ENCODE measurements around the gene GPM6B.
A peak's percentile ranks its signal among the peaks of the same experiment; 100 is the strongest.

GPM6B gene

GRCh38 chrX:13805241-13805640, 11.7 kb downstream of the GPM6B start:
- DNase-seq (ENCODE audit: low read depth) = no peak
- H3K4me3 ChIP-seq (ENCODE audit: low read length) = no peak overlapping the region
- TF ChIP-seq CTCF (conservative IDR thresholded peaks at IDR 0.05; ENCODE audit: low read depth, low read length) = no peak

GRCh38 chrX:13803116-13803515, 13.8 kb downstream of the GPM6B start:
- no peak for DNase-seq (ENCODE audit: low read depth)
- no peak for TF ChIP-seq CTCF (conservative IDR thresholded peaks at IDR 0.05; ENCODE audit: low read depth, low read length)
- no peak overlapping the region for H3K4me3 ChIP-seq (ENCODE audit: low read length)

GRCh38 chrX:13798184-13798583, 18.7 kb downstream of the GPM6B start:
- H3K4me3 ChIP-seq (ENCODE audit: low read length) = no peak overlapping the region
- TF ChIP-seq CTCF (conservative IDR thresholded peaks at IDR 0.05; ENCODE audit: low read depth, low read length) = no peak
- DNase-seq (ENCODE audit: low read depth) = no peak

- DNase-seq (ENCODE audit: low read depth) = no peak
- no peak for TF ChIP-seq CTCF (conservative IDR thresholded peaks at IDR 0.05; ENCODE audit: low read depth, low read length)
- no peak overlapping the region for H3K4me3 ChIP-seq (ENCODE audit: low read length)
Observed at GRCh38 chrX:13797512-13797911, 19.4 kb downstream of the GPM6B start.

- DNase-seq (ENCODE audit: low read depth) = no peak
- H3K4me3 ChIP-seq (ENCODE audit: low read length) = no peak overlapping the region
- no peak for TF ChIP-seq CTCF (conservative IDR thresholded peaks at IDR 0.05; ENCODE audit: low read depth, low read length)
Observed at GRCh38 chrX:13794417-13794816, 22.5 kb downstream of the GPM6B start.

- no peak for DNase-seq (ENCODE audit: low read depth)
- no peak overlapping the region for H3K4me3 ChIP-seq (ENCODE audit: low read length)
- no peak for TF ChIP-seq CTCF (conservative IDR thresholded peaks at IDR 0.05; ENCODE audit: low read depth, low read length)
Observed at GRCh38 chrX:13793897-13794296, 23.0 kb downstream of the GPM6B start.

- no peak overlapping the region for H3K4me3 ChIP-seq (ENCODE audit: low read length)
- no peak for TF ChIP-seq CTCF (conservative IDR thresholded peaks at IDR 0.05; ENCODE audit: low read depth, low read length)
- DNase-seq (ENCODE audit: low read depth) = peak; percentile 5
Observed at GRCh38 chrX:13791559-13791958, 25.3 kb downstream of the GPM6B start.

Data from retinal pigment epithelial cell (primary cell).